Adrenal gland (tissue), 12 donors: Measurements from ENCODE around the gene NUP210. TPM values are rescaled to one million over a fixed set of nuclear protein-coding genes. Genes with fewer than 3 reads are reported as not detected.

Experiments used
- DNase-seq, 7 donors: peaks; one replicate each; pipeline ENCODE4 v3.0.0-alpha.2; 2019 to 2020
- H3K27ac ChIP-seq, 5 donors: fragments of 200-600 bp; sonication (generic) in 4 of 5; 1 replicate in 3 of 5; 2 replicates in 2 of 5; pipeline versions ENCODE4 v1.5.1 to v1.8.0; 2016 to 2020; ENCODE audit warnings: mild to moderate bottlenecking in 1 of 5
- H3K27me3 ChIP-seq: fragments of 200-600 bp; 2 replicates; pipeline ENCODE4 v1.8.0; 2021
- H3K36me3 ChIP-seq, 2 donors: fragments of 200-600 bp; replicated peaks in 1 of 2; 1 replicate in 1 of 2; 2 replicates in 1 of 2; pipeline versions ENCODE4 v1.5.1 to v1.8.0; 2018 to 2022
- H3K4me1 ChIP-seq, 2 donors: fragments of 200-600 bp; replicated peaks in 1 of 2; 1 replicate in 1 of 2; 2 replicates in 1 of 2; pipeline versions ENCODE4 v1.5.1 to v1.8.0; 2018 to 2021
- H3K4me3 ChIP-seq, 4 donors: fragments of 200-600 bp; sonication (generic) in 3 of 4; one replicate each; pipeline ENCODE4 v1.5.1; 2016 to 2018
- H3K9me3 ChIP-seq, 3 donors: fragments of 200-600 bp; sonication (generic) in 1 of 3; replicated peaks in 1 of 3; 1 replicate in 2 of 3; 2 replicates in 1 of 3; pipeline versions ENCODE4 v1.5.1 to v1.8.0; 2016 to 2021
- POLR2A ChIP-seq, 2 donors: fragments of 450-650 bp; IDR thresholded peaks; one replicate each; pipeline ENCODE4 v1.6.1; 2017; ENCODE audit warnings: antibody characterized with exemption in 2 of 2, mild to moderate bottlenecking in 2 of 2, moderate library complexity in 1 of 2
- WGBS, 4 donors: extraction: QIAGEN DNeasy Blood & Tissue Kit in 2 of 4; methylation state at CpG; one replicate each; pipeline versions ENCODE4 v1.1.5 to v1.1.7; 2013 to 2017; 5-methylcytosine and 5-hydroxymethylcytosine counted together
- intact Hi-C, 2 donors: fragments of 100-400 bp; cut with DNase I; formaldehyde crosslinking; loops; one replicate each; pipeline versions ENCODE4 v1.14.1 to v1.15.0; 2022 to 2023
- polyA plus RNA-seq, 3 donors: library from polyadenylated mRNA; stranded (reverse); fragments of 200-250 nt in 2 of 3; fragments of 350-450 nt in 1 of 3; fragmentation: Illumina TruSeq in 1 of 3; extraction: RNeasy Lipid Tissue Mini Kit (QIAGEN cat#74804) in 1 of 3; gene quantifications; one replicate each; pipeline ENCODE4 v1.2.3, GENCODE V29; 2013 to 2014
- total RNA-seq, 9 donors: library from RNA; depleted of rRNA in 4 of 9; stranded (reverse); fragments of >200 nt in 4 of 9; fragments of 120-200 nt in 1 of 9; fragmentation: NEBNext Ultra II Directional in 1 of 9; extraction: Animal tissue kit (Norgen Biotek cat#: 25700) in 1 of 9; gene quantifications; one replicate each; pipeline versions ENCODE4 v1.1.0 to v1.2.4, GENCODE V29; 2013 to 2023
- TF ChIP-seq, protein P1 (sequence below), 6 experiments: fragments of 450-650 bp in 4 of 6; fragments of 200-600 bp in 2 of 6; sonication (generic) in 1 of 6; IDR thresholded peaks; 1 replicate in 5 of 6; 2 replicates in 1 of 6; pipeline versions ENCODE4 v1.5.1 to v1.8.0; 2016 to 2021; ENCODE audit warnings: antibody characterized with exemption in 6 of 6, mild to moderate bottlenecking in 2 of 6, moderate library complexity in 1 of 6
- donor health status: healthy with polysubstance abuse.
- donor health status: Bipolar disorder and iron deficiency.
- donor health status: DM: yes; HTN: yes; CAD: no.
- donor health status: DM: no; HTN: no; CAD: no.
- donor health status: DM: no; HTN: no; CAD: no.
- donor health status: DM: yes; HTN: yes; CAD: no.

Gene NUP210
- total and polyA plus RNA-seq, 12 donors, result 3.0 to 15.8 (median 8.6) TPM

DNA sequence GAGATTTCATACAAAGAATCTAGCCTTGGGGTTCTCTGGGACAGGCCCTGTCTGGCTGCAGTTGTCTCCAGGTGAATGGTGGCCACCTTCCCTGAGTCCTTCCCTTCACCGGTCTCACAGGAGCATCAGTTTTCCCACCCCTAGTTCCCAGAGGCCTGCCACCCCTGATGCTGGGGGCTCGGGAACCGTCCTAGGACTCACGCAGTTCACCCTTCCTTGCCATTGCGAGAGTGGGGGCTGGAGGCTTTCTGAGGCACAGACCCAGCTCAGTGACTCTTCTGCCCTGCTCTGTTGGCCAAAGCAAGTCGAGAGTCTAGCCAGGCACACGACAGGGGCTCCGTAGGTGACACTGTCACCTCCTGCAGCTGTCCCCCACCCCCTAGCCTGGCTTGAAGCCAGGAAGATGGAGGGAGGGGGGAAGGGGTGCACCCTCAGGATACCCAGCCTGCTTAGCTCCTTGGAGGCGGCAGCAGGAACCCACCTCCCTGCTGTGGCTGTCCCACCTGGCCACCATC is 130.3 kb downstream of the NUP210 start:
- no peaks in the 10 kb centered on the region for H3K36me3 ChIP-seq
- no peak for DNase-seq
- H3K4me1 ChIP-seq, result no peaks in the 10 kb centered on the region
- intact Hi-C loops, result loop anchor here in 1 of 2 donors (10.0 kb wide), 1 partner anchor 195 kb away; no protein-coding TSS in a partner anchor
- 76 to 94% (median 86%) methylated on average over 2 to 9 of the region's 9 CpGs for WGBS, 4 donors
- H3K9me3 ChIP-seq, result no peaks in the 10 kb centered on the region
- TF ChIP-seq, protein P1, sequence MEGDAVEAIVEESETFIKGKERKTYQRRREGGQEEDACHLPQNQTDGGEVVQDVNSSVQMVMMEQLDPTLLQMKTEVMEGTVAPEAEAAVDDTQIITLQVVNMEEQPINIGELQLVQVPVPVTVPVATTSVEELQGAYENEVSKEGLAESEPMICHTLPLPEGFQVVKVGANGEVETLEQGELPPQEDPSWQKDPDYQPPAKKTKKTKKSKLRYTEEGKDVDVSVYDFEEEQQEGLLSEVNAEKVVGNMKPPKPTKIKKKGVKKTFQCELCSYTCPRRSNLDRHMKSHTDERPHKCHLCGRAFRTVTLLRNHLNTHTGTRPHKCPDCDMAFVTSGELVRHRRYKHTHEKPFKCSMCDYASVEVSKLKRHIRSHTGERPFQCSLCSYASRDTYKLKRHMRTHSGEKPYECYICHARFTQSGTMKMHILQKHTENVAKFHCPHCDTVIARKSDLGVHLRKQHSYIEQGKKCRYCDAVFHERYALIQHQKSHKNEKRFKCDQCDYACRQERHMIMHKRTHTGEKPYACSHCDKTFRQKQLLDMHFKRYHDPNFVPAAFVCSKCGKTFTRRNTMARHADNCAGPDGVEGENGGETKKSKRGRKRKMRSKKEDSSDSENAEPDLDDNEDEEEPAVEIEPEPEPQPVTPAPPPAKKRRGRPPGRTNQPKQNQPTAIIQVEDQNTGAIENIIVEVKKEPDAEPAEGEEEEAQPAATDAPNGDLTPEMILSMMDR (IDR thresholded peaks at IDR 0.05), result no peak
- no peak for TF ChIP-seq POLR2A (IDR thresholded peaks at IDR 0.05)
- H3K4me3 ChIP-seq, result no peak overlapping the region
- no peak overlapping the region for H3K27ac ChIP-seq
- H3K27me3 ChIP-seq, result peaks cover 13% of the 10 kb centered on the region

GRCh38 chr3:13288732-13289718 is 131.1 kb downstream of the NUP210 start:
- WGBS, 4 donors, result 78 to 87% (median 83%) methylated on average over 10 of the region's 10 CpGs
- TF ChIP-seq, protein P1 (IDR thresholded peaks at IDR 0.05), result no peak
- no peak overlapping the region for H3K27ac ChIP-seq
- no peaks in the 10 kb centered on the region for H3K4me1 ChIP-seq
- H3K27me3 ChIP-seq, result peaks cover 20% of the 10 kb centered on the region
- intact Hi-C loops, result loop anchor here in 1 of 2 donors (10.0 kb wide), 1 partner anchor 194 kb away; no protein-coding TSS in a partner anchor
- no peak for DNase-seq
- H3K36me3 ChIP-seq, result no peaks in the 10 kb centered on the region
- no peaks in the 10 kb centered on the region for H3K9me3 ChIP-seq
- H3K4me3 ChIP-seq, result no peak overlapping the region

GRCh38 chr3:13287833-13288232 is 132.3 kb downstream of the NUP210 start:
- TF ChIP-seq POLR2A (IDR thresholded peaks at IDR 0.05), result no peak
- TF ChIP-seq, protein P1 (IDR thresholded peaks at IDR 0.05), result no peak
- no peak for DNase-seq
- H3K27ac ChIP-seq, result no peak overlapping the region
- no peaks in the 10 kb centered on the region for H3K9me3 ChIP-seq
- H3K4me3 ChIP-seq, result no peak overlapping the region
- H3K36me3 ChIP-seq, result no peaks in the 10 kb centered on the region
- intact Hi-C loops, result loop anchor here in 1 of 2 donors (10.0 kb wide), 1 partner anchor 193 kb away; no protein-coding TSS in a partner anchor
- 71 to 76% (median 71%) methylated on average over 4 of the region's 4 CpGs for WGBS, 4 donors
- peaks cover 0 to 4% of the 10 kb centered on the region in 2 donors for H3K4me1 ChIP-seq
- H3K27me3 ChIP-seq, result peaks cover 21% of the 10 kb centered on the region

DNA sequence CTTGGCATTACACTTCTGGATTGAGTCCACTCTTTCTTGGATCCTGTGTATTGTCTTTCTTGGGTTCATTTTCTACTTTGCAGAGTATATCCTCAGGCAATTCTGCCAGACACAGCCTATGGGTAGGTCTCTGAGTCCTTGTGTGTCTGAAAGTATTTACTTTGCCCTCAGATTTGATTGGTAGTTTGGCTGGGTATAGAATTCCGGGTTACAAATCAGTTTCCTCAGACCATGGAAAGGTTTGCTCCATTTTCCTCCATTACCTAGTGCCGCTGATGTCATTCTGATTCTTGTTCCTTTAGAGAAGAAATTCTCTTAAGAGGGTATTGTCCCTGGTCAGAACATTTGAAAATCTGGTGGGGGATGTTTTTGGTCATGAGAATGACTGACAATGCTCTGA is 133.2 kb downstream of the NUP210 start:
- Histone ChIP-seq H3K27me3 (peaks cover 27% of the 10 kb centered on the region), H3K36me3 (no peaks in the 10 kb centered on the region), H3K4me1 (peaks cover 0 to 9% of the 10 kb centered on the region in 2 donors), H3K27ac (no peak overlapping the region), H3K4me3 (no peak overlapping the region), H3K9me3 (no peaks in the 10 kb centered on the region)
- TF ChIP-seq POLR2A (IDR thresholded peaks at IDR 0.05), result no peak
- TF ChIP-seq, protein P1 (IDR thresholded peaks at IDR 0.05), result no peak
- intact Hi-C loops, result loop anchor here in 1 of 2 donors (10.0 kb wide), 1 partner anchor 192 kb away; no protein-coding TSS in a partner anchor
- DNase-seq, result no peak
- WGBS, 4 donors, result 88 to 90% (median 89%) methylated on average over 2 of the region's 2 CpGs
